GM18505 (cell line): ENCODE measurements around the gene OGDH.
"Not testable (repeated sequence)": the region's sequence is repeated elsewhere in the genome, so short reads cannot be mapped to it uniquely, and the experiment has no call there.

Experiments used
- ATAC-seq: cut with Tn5 transposase; IDR thresholded peaks from one replicate; pipeline ENCODE4 v1.9.1; 2021; ENCODE audit not compliant: unreplicated experiment
- POLR2A ChIP-seq: IDR thresholded peaks from 4 replicates; pipeline ENCODE4 v1.6.1; 2011; ENCODE audit warnings: borderline replicate concordance; ENCODE audit not compliant: insufficient read depth, insufficient read length; ENCODE audit errors: extremely low read depth

OGDH gene

GRCh38 chr7:44709011-44709915 is 102.8 kb downstream of the OGDH start:
- no peak for ATAC-seq
- TF ChIP-seq POLR2A = no peak

GRCh38 chr7:44709945-44710596 is 103.6 kb downstream of the OGDH start:
- ATAC-seq = no peak

GRCh38 chr7:44711528-44711927 is 105.1 kb downstream of the OGDH start:
- no peak for ATAC-seq

More at GRCh38 chr7:44709945-44710596, 103.6 kb downstream of the OGDH start:
- TF ChIP-seq POLR2A = no peak

GRCh38 chr7:44712012-44712411 is 105.6 kb downstream of the OGDH start:
- no peak for ATAC-seq
- no peak for TF ChIP-seq POLR2A

More at GRCh38 chr7:44711528-44711927, 105.1 kb downstream of the OGDH start:
- no peak for TF ChIP-seq POLR2A

- no peak for TF ChIP-seq POLR2A
- no peak for ATAC-seq
Measured at GRCh38 chr7:44713141-44713540, 106.7 kb downstream of the OGDH start.

- no peak for TF ChIP-seq POLR2A
- ATAC-seq = no peak
Measured at GRCh38 chr7:44713680-44714335, 107.4 kb downstream of the OGDH start.

GRCh38 chr7:44716205-44716604 is 109.8 kb downstream of the OGDH start:
- ATAC-seq = no peak
- no peak for TF ChIP-seq POLR2A

GRCh38 chr7:44720301-44720700 is 113.9 kb downstream of the OGDH start:
- TF ChIP-seq POLR2A = no peak
- ATAC-seq = no peak

GRCh38 chr7:44724276-44724675 is 117.8 kb downstream of the OGDH start:
- ATAC-seq = no peak
- no peak for TF ChIP-seq POLR2A

GRCh38 chr7:44726250-44726649 is 119.8 kb downstream of the OGDH start:
- ATAC-seq = not testable (repeated sequence)

- TF ChIP-seq POLR2A = no peak
- ATAC-seq = no peak
Measured at GRCh38 chr7:44727158-44727936, 120.9 kb downstream of the OGDH start.

GRCh38 chr7:44727937-44728262 is 121.5 kb downstream of the OGDH start:
- no peak for TF ChIP-seq POLR2A
- no peak for ATAC-seq

GRCh38 chr7:44729949-44730590 is 123.6 kb downstream of the OGDH start:
- no peak for TF ChIP-seq POLR2A
- no peak for ATAC-seq

- ATAC-seq = not testable (repeated sequence)
Measured at GRCh38 chr7:44732971-44733370, 126.5 kb downstream of the OGDH start.
